ENCODE results near the gene KRTAP12-3.
"Not testable (repeated sequence)": the region's sequence is repeated elsewhere in the genome, so short reads cannot be mapped to it uniquely, and the experiment has no call there.

GRCh38 chr21:44697172-44697810, 39.6 kb downstream of the KRTAP12-3 start, which contains the start of gene KRTAP10-12:
- not testable (repeated sequence) for TF ChIP-seq POLR2A, POLR2AphosphoS5 (IDR thresholded peaks at IDR 0.05)

Measured in upper lobe of left lung (tissue), 4 donors.